K562 (cell line): ENCODE measurements around the gene ATP5F1D. TPM values are rescaled to one million over a fixed set of nuclear protein-coding genes. Genes with fewer than 3 reads are reported as not detected.

Source experiments
- CEBPG ChIP-seq, 3 experiments: fragments of 200-800 bp in 1 of 3; sonication (Bioruptor generic) in 1 of 3; sonication (generic) in 1 of 3; formaldehyde crosslinking in 1 of 3; IDR thresholded peaks in 2 of 3; conservative IDR thresholded peaks in 1 of 3; 2 replicates each; pipeline versions ENCODE4 v1.6.1 to v1.8.0; 2016 to 2022; ENCODE audit warnings: missing compliant biosample characterization in 2 of 3, missing genetic modification characterization in 2 of 3, mild to moderate bottlenecking in 1 of 3, missing genetic modification reagents in 1 of 3
- ESRRB ChIP-seq: fragments of 250-450 bp; sonication (Bioruptor Pico); IDR thresholded peaks from 2 replicates; pipeline ENCODE4 v1.5.0; 2020; ENCODE audit warnings: mild to moderate bottlenecking, moderate library complexity, borderline replicate concordance
- FOXA3 ChIP-seq, 2 experiments: fragments of 450-650 bp in 1 of 2; sonication (generic) in 1 of 2; formaldehyde crosslinking; IDR thresholded peaks in 1 of 2; conservative IDR thresholded peaks in 1 of 2; 2 replicates each; pipeline versions ENCODE4 v1.4.0 to v1.8.0; 2020 to 2022; ENCODE audit warnings: mild to moderate bottlenecking in 2 of 2, missing genetic modification reagents in 1 of 2
- JUND ChIP-seq, 2 experiments: IDR thresholded peaks; 2 replicates in 1 of 2; 3 replicates in 1 of 2; pipeline ENCODE4 v1.6.1; 2011; ENCODE audit warnings: borderline replicate concordance in 2 of 2, low read depth in 2 of 2, low read length in 2 of 2, improper control_type of control experiment in 1 of 2, missing biosample characterization in 1 of 2, missing genetic modification characterization in 1 of 2, missing genetic modification reagents in 1 of 2
- KDM1A ChIP-seq, 2 experiments: fragments of 450-650 bp; IDR thresholded peaks; 2 replicates each; pipeline ENCODE4 v1.6.1; 2016; ENCODE audit warnings: mild to moderate bottlenecking in 2 of 2
- MAZ ChIP-seq, 2 experiments: fragments of 450-650 bp in 1 of 2; sonication (generic) in 1 of 2; formaldehyde crosslinking; IDR thresholded peaks in 1 of 2; conservative IDR thresholded peaks in 1 of 2; 2 replicates each; pipeline versions ENCODE4 v1.4.0 to v1.5.0; 2020; ENCODE audit warnings: mild to moderate bottlenecking in 1 of 2, missing genetic modification reagents in 1 of 2
- RAD21 ChIP-seq, 2 experiments: fragments of 250-450 bp in 1 of 2; fragments of 450-650 bp in 1 of 2; sonication (Bioruptor Pico) in 1 of 2; formaldehyde crosslinking in 1 of 2; IDR thresholded peaks in 1 of 2; conservative IDR thresholded peaks in 1 of 2; 2 replicates each; pipeline versions ENCODE4 v1.4.0 to v1.8.0; 2020 to 2022; ENCODE audit warnings: mild to moderate bottlenecking in 2 of 2, moderate library complexity in 1 of 2
- polyA plus RNA-seq, 8 experiments: library from polyadenylated mRNA; depleted of rRNA in 4 of 8; stranded (reverse) in 5 of 8; unstranded in 3 of 8; fragments of >200 nt; fragmentation: Nextera tagmentation in 2 of 8; fragmentation: Illumina TruSeq in 1 of 8; extraction: Ambion mirVana in 2 of 8; extraction: Trizol in 1 of 8; gene quantifications; 2 replicates each; pipeline versions ENCODE4 v1.2.1 to v1.2.3, GENCODE V29; 2011 to 2014; ENCODE audit warnings: inconsistent platforms in 1 of 8, missing spikeins in 1 of 8
- total RNA-seq, 7 experiments: library from RNA; depleted of rRNA in 6 of 7; stranded (reverse); fragments of >200 nt in 6 of 7; fragmentation: Illumina TruSeq in 2 of 7; extraction: Trizol in 2 of 7; gene quantifications; 2 replicates each; pipeline versions ENCODE4 v1.2.1 to v1.2.3, GENCODE V29; 2011 to 2021; ENCODE audit warnings: low replicate concordance in 1 of 7
- TF ChIP-seq, protein P1 (sequence below), 2 experiments: fragments of 450-650 bp; conservative IDR thresholded peaks; 2 replicates each; pipeline ENCODE4 v1.6.1; 2017; ENCODE audit warnings: mild to moderate bottlenecking in 2 of 2, moderate library complexity in 2 of 2
- TF ChIP-seq, protein P2 (sequence below): fragments of 200-400 bp; formaldehyde crosslinking; IDR thresholded peaks from 2 replicates; pipeline ENCODE4 v1.6.1; 2017; ENCODE audit warnings: mild to moderate bottlenecking, low read depth, low read length, moderate library complexity
- TF ChIP-seq, protein P3 (sequence below), 2 experiments: fragments of 450-650 bp in 1 of 2; sonication (generic) in 1 of 2; formaldehyde crosslinking in 1 of 2; IDR thresholded peaks in 1 of 2; conservative IDR thresholded peaks in 1 of 2; 2 replicates each; pipeline versions ENCODE4 v1.6.1 to v1.8.1; 2016 to 2023; ENCODE audit warnings: mild to moderate bottlenecking in 2 of 2, moderate library complexity in 2 of 2, inconsistent platforms in 1 of 2, missing genetic modification reagents in 1 of 2
- TF ChIP-seq, protein P4 (sequence below), 3 experiments: IDR thresholded peaks in 2 of 3; conservative IDR thresholded peaks in 1 of 3; 2 replicates each; pipeline ENCODE4 v1.5.1; 2011 to 2012; ENCODE audit warnings: low read length in 3 of 3, mild to moderate bottlenecking in 3 of 3, control low read depth in 2 of 3, improper control_type of control experiment in 1 of 3, inconsistent platforms in 1 of 3, low read depth in 1 of 3, mixed read lengths in 1 of 3, moderate library complexity in 1 of 3; ENCODE audit not compliant: insufficient read depth in 2 of 3

The ATP5F1D gene
- total and polyA plus RNA-seq, 9 of the 15 experiments (the other 6 are each of a cell fraction or from before 2014, with no cell fraction given) = 3.9 to 409 (median 36.8) TPM

GRCh38 chr19:1243768-1244692, 2.5 kb downstream of the ATP5F1D start (continued):
- TF ChIP-seq RAD21 (CRISPR knock-in tag; conservative IDR thresholded peaks at IDR 0.05 in 1 of 2, IDR thresholded peaks at IDR 0.05 in 1 of 2) (peak; percentile 88 to 92), ESRRB (CRISPR knock-in tag) (no peak), FOXA3 (CRISPR knock-in tag; conservative IDR thresholded peaks at IDR 0.05 in 1 of 2, IDR thresholded peaks at IDR 0.05 in 1 of 2) (peak in 1 of 2 experiments; percentile 56; a peak in 1 of 4 replicates), KDM1A (IDR thresholded peaks at IDR 0.05) (0 out of 4 replicates have a peak, but pooled peaks of 1 of the 2 experiments have one; percentile 34), CEBPG (CRISPR knock-in tag; IDR thresholded peaks at IDR 0.05) (peak; percentile 49; the same call in 1 of the 2 replicates), CEBPG (tag; conservative IDR thresholded peaks at IDR 0.05 in 1 of 2, IDR thresholded peaks at IDR 0.05 in 1 of 2) (peak in 1 of 2 experiments; percentile 59; a peak in 1 of 4 replicates), MAZ (CRISPR knock-in tag; conservative IDR thresholded peaks at IDR 0.05 in 1 of 2, IDR thresholded peaks at IDR 0.05 in 1 of 2) (peak in 1 of 2 experiments; percentile 69; a peak in 2 of 4 replicates), JUND (IDR thresholded peaks at IDR 0.05; ENCODE audit: borderline replicate concordance, low read depth, low read length) (peak; percentile 55), JUND (tag; IDR thresholded peaks at IDR 0.05; ENCODE audit: borderline replicate concordance, low read depth, low read length) (no peak)
- TF ChIP-seq, protein P1, sequence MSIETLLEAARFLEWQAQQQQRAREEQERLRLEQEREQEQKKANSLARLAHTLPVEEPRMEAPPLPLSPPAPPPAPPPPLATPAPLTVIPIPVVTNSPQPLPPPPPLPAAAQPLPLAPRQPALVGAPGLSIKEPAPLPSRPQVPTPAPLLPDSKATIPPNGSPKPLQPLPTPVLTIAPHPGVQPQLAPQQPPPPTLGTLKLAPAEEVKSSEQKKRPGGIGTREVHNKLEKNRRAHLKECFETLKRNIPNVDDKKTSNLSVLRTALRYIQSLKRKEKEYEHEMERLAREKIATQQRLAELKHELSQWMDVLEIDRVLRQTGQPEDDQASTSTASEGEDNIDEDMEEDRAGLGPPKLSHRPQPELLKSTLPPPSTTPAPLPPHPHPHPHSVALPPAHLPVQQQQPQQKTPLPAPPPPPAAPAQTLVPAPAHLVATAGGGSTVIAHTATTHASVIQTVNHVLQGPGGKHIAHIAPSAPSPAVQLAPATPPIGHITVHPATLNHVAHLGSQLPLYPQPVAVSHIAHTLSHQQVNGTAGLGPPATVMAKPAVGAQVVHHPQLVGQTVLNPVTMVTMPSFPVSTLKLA (conservative IDR thresholded peaks at IDR 0.05) = peak in 1 of 2 experiments; percentile 30; a peak in 1 of 4 replicates
- TF ChIP-seq, protein P2, sequence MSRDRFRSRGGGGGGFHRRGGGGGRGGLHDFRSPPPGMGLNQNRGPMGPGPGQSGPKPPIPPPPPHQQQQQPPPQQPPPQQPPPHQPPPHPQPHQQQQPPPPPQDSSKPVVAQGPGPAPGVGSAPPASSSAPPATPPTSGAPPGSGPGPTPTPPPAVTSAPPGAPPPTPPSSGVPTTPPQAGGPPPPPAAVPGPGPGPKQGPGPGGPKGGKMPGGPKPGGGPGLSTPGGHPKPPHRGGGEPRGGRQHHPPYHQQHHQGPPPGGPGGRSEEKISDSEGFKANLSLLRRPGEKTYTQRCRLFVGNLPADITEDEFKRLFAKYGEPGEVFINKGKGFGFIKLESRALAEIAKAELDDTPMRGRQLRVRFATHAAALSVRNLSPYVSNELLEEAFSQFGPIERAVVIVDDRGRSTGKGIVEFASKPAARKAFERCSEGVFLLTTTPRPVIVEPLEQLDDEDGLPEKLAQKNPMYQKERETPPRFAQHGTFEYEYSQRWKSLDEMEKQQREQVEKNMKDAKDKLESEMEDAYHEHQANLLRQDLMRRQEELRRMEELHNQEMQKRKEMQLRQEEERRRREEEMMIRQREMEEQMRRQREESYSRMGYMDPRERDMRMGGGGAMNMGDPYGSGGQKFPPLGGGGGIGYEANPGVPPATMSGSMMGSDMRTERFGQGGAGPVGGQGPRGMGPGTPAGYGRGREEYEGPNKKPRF = no peak
- TF ChIP-seq, protein P3, sequence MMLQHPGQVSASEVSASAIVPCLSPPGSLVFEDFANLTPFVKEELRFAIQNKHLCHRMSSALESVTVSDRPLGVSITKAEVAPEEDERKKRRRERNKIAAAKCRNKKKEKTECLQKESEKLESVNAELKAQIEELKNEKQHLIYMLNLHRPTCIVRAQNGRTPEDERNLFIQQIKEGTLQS (IDR thresholded peaks at IDR 0.05) = no peak
- TF ChIP-seq, protein P3 (CRISPR knock-in tag; conservative IDR thresholded peaks at IDR 0.05) = no peak
- TF ChIP-seq, protein P4, sequence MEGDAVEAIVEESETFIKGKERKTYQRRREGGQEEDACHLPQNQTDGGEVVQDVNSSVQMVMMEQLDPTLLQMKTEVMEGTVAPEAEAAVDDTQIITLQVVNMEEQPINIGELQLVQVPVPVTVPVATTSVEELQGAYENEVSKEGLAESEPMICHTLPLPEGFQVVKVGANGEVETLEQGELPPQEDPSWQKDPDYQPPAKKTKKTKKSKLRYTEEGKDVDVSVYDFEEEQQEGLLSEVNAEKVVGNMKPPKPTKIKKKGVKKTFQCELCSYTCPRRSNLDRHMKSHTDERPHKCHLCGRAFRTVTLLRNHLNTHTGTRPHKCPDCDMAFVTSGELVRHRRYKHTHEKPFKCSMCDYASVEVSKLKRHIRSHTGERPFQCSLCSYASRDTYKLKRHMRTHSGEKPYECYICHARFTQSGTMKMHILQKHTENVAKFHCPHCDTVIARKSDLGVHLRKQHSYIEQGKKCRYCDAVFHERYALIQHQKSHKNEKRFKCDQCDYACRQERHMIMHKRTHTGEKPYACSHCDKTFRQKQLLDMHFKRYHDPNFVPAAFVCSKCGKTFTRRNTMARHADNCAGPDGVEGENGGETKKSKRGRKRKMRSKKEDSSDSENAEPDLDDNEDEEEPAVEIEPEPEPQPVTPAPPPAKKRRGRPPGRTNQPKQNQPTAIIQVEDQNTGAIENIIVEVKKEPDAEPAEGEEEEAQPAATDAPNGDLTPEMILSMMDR (IDR thresholded peaks at IDR 0.05 in 2 of 3, conservative IDR thresholded peaks at IDR 0.05 in 1 of 3; ENCODE audit: insufficient read depth in 2 of 3, low read depth in 1 of 3, low read length in 3 of 3) = peak; percentile 92 to 94 (median 94)
